GM06990 (cell line): Measurements from ENCODE around the gene HUWE1.

Source experiments
- DNase-seq: peaks from one replicate; pipeline ENCODE4 v3.0.0-alpha.2; 2011; ENCODE audit not compliant: insufficient read length; ENCODE audit errors: extremely low read depth
- H3K27me3 ChIP-seq: replicated peaks from 2 replicates; pipeline ENCODE4 v1.6.0; 2011; ENCODE audit warnings: low read length; ENCODE audit not compliant: control insufficient read depth, insufficient read depth
- H3K36me3 ChIP-seq: 2 replicates; pipeline ENCODE4 v1.5.1; 2011; ENCODE audit warnings: low read length; ENCODE audit not compliant: control insufficient read depth, insufficient read depth
- H3K4me3 ChIP-seq: replicated peaks from 2 replicates; pipeline ENCODE4 v1.5.1; 2011; ENCODE audit warnings: low read depth, mild to moderate bottlenecking, control low read depth, low read length
- TF ChIP-seq, protein P1 (sequence below): IDR thresholded peaks from 2 replicates; pipeline ENCODE4 v1.5.1; 2011; ENCODE audit warnings: low read length, control low read depth, mild to moderate bottlenecking, inconsistent platforms; ENCODE audit not compliant: insufficient read depth, poor library complexity, severe bottlenecking

The HUWE1 gene

GRCh38 chrX:53483838-53484405 is 202.6 kb downstream of the HUWE1 start:
- no peaks in the 10 kb centered on the region for H3K36me3 ChIP-seq
- DNase-seq = no peak
- H3K4me3 ChIP-seq = no peak overlapping the region
- no peaks in the 10 kb centered on the region for H3K27me3 ChIP-seq
- TF ChIP-seq, protein P1, sequence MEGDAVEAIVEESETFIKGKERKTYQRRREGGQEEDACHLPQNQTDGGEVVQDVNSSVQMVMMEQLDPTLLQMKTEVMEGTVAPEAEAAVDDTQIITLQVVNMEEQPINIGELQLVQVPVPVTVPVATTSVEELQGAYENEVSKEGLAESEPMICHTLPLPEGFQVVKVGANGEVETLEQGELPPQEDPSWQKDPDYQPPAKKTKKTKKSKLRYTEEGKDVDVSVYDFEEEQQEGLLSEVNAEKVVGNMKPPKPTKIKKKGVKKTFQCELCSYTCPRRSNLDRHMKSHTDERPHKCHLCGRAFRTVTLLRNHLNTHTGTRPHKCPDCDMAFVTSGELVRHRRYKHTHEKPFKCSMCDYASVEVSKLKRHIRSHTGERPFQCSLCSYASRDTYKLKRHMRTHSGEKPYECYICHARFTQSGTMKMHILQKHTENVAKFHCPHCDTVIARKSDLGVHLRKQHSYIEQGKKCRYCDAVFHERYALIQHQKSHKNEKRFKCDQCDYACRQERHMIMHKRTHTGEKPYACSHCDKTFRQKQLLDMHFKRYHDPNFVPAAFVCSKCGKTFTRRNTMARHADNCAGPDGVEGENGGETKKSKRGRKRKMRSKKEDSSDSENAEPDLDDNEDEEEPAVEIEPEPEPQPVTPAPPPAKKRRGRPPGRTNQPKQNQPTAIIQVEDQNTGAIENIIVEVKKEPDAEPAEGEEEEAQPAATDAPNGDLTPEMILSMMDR = no peak

GRCh38 chrX:53483416-53483815 is 203.1 kb downstream of the HUWE1 start:
- no peaks in the 10 kb centered on the region for H3K27me3 ChIP-seq
- no peaks in the 10 kb centered on the region for H3K36me3 ChIP-seq
- no peak overlapping the region for H3K4me3 ChIP-seq
- TF ChIP-seq, protein P1 = no peak
- DNase-seq = no peak
